NT2/D1 (cell line): Measurements from ENCODE around the gene SLC25A23.
A peak's percentile ranks its signal among the peaks of the same experiment; 100 is the strongest.

ENCODE experiments used
- DNase-seq: peaks from one replicate; pipeline ENCODE4 v3.0.0-alpha.2; 2011; ENCODE audit warnings: low read depth, low spot score
- H3K27me3 ChIP-seq: 2 replicates; pipeline ENCODE4 v1.6.0; 2011; ENCODE audit warnings: mild to moderate bottlenecking; ENCODE audit not compliant: insufficient read length, insufficient read depth
- H3K36me3 ChIP-seq: 2 replicates; pipeline ENCODE4 v1.6.1; 2011; ENCODE audit warnings: mild to moderate bottlenecking, low read length, mixed read lengths; ENCODE audit not compliant: insufficient read depth, insufficient read length
- H3K4me1 ChIP-seq: 2 replicates; pipeline ENCODE4 v1.5.1; 2011; ENCODE audit not compliant: insufficient read depth, insufficient read length
- H3K4me3 ChIP-seq: 2 replicates; pipeline ENCODE4 v1.5.1; 2011; ENCODE audit warnings: low read depth; ENCODE audit not compliant: insufficient read length
- H3K9ac ChIP-seq: 2 replicates; pipeline ENCODE4 v1.6.0; 2011; ENCODE audit warnings: low read depth; ENCODE audit not compliant: insufficient read length
- H3K9me3 ChIP-seq: 2 replicates; pipeline ENCODE4 v1.5.1; 2011; ENCODE audit warnings: mild to moderate bottlenecking, low read length; ENCODE audit not compliant: insufficient read depth
- SUZ12 ChIP-seq: IDR thresholded peaks from 2 replicates; pipeline ENCODE4 v1.6.1; 2011; ENCODE audit not compliant: insufficient read length, insufficient read depth; ENCODE audit errors: extremely low read depth
- YY1 ChIP-seq: IDR thresholded peaks from 2 replicates; pipeline ENCODE4 v1.6.1; 2011; ENCODE audit not compliant: insufficient read length, insufficient read depth
- ZNF274 ChIP-seq: IDR thresholded peaks from 2 replicates; pipeline ENCODE4 v1.6.1; 2011; ENCODE audit warnings: mild to moderate bottlenecking, low read depth, low read length

The SLC25A23 gene

GRCh38 chr19:6489278-6490061 lies 29.9 kb upstream of the SLC25A23 start:
- Histone ChIP-seq H3K9me3 (0 out of 2 replicates have a peak, but pooled peaks cover 5% of the 10 kb centered on the region), H3K4me3 (no peak overlapping the region), H3K4me1 (no peaks in the 10 kb centered on the region), H3K36me3 (no peaks in the 10 kb centered on the region), H3K27me3 (no peaks in the 10 kb centered on the region), H3K9ac (no peak overlapping the region)
- no peak for DNase-seq
- TF ChIP-seq SUZ12 (no peak), ZNF274 (no peak), YY1 (no peak)

- no peak overlapping the region for H3K9ac ChIP-seq
- no peak for DNase-seq
- peaks cover 15% of the 10 kb centered on the region for H3K4me1 ChIP-seq
- H3K27me3 ChIP-seq, result no peaks in the 10 kb centered on the region
- H3K36me3 ChIP-seq, result no peaks in the 10 kb centered on the region
- no peaks in the 10 kb centered on the region for H3K9me3 ChIP-seq
- no peak for TF ChIP-seq YY1
- no peak for TF ChIP-seq SUZ12
- TF ChIP-seq ZNF274, result no peak
- H3K4me3 ChIP-seq, result no peak overlapping the region
Measured at GRCh38 chr19:6484831-6485230, 25.2 kb upstream of the SLC25A23 start.

- no peak for DNase-seq
Measured at GRCh38 chr19:6484230-6484629, 24.6 kb upstream of the SLC25A23 start.

GRCh38 chr19:6483235-6483634 lies 23.6 kb upstream of the SLC25A23 start:
- no peak overlapping the region for H3K4me3 ChIP-seq
- no peak overlapping the region for H3K9ac ChIP-seq

More at GRCh38 chr19:6484230-6484629, 24.6 kb upstream of the SLC25A23 start:
- no peak overlapping the region for H3K4me3 ChIP-seq
- H3K36me3 ChIP-seq, result no peaks in the 10 kb centered on the region
- no peak overlapping the region for H3K9ac ChIP-seq
- H3K27me3 ChIP-seq, result no peaks in the 10 kb centered on the region
- no peak for TF ChIP-seq ZNF274
- no peak for TF ChIP-seq SUZ12
- H3K9me3 ChIP-seq, result no peaks in the 10 kb centered on the region
- H3K4me1 ChIP-seq, result peaks cover 17% of the 10 kb centered on the region

GRCh38 chr19:6482343-6482686 lies 22.7 kb upstream of the SLC25A23 start:
- Histone ChIP-seq H3K9ac (no peak overlapping the region), H3K4me1 (peaks cover 22% of the 10 kb centered on the region), H3K9me3 (no peaks in the 10 kb centered on the region), H3K4me3 (no peak overlapping the region), H3K27me3 (no peaks in the 10 kb centered on the region), H3K36me3 (no peaks in the 10 kb centered on the region)
- TF ChIP-seq SUZ12, result no peak
- no peak for TF ChIP-seq ZNF274
- TF ChIP-seq YY1, result no peak
- DNase-seq, result no peak

More at GRCh38 chr19:6483235-6483634, 23.6 kb upstream of the SLC25A23 start:
- no peaks in the 10 kb centered on the region for H3K36me3 ChIP-seq
- DNase-seq, result no peak
- H3K9me3 ChIP-seq, result no peaks in the 10 kb centered on the region
- TF ChIP-seq SUZ12 (no peak), ZNF274 (no peak), YY1 (no peak)
- no peaks in the 10 kb centered on the region for H3K27me3 ChIP-seq
- H3K4me1 ChIP-seq, result peaks cover 22% of the 10 kb centered on the region

GRCh38 chr19:6481541-6482342 lies 22.1 kb upstream of the SLC25A23 start, which contains the start of gene DENND1C:
Gene DENND1C, minus strand, starts transcription at chr19:6481787. Its CDS starts 92 bp downstream, at chr19:6481695.
- no peaks in the 10 kb centered on the region for H3K36me3 ChIP-seq
- no peak within 1 kb of the TSS for H3K4me3 ChIP-seq
- no peaks in the 10 kb centered on the region for H3K27me3 ChIP-seq
- H3K9me3 ChIP-seq, result no peaks in the 10 kb centered on the region
- peaks cover 26% of the 10 kb centered on the region for H3K4me1 ChIP-seq
- TF ChIP-seq SUZ12, result no peak
- TF ChIP-seq ZNF274, result no peak
- no peak for TF ChIP-seq YY1
- peak within 1 kb of the TSS; percentile 26 for H3K9ac ChIP-seq
- DNase-seq, result no peak

GRCh38 chr19:6480848-6481415 lies 21.3 kb upstream of the SLC25A23 start:
- H3K4me1 ChIP-seq, result peaks cover 26% of the 10 kb centered on the region
- no peaks in the 10 kb centered on the region for H3K9me3 ChIP-seq
- no peak for DNase-seq
- no peak overlapping the region for H3K4me3 ChIP-seq
- TF ChIP-seq ZNF274 (no peak), SUZ12 (no peak), YY1 (no peak)
- no peaks in the 10 kb centered on the region for H3K27me3 ChIP-seq
- H3K36me3 ChIP-seq, result no peaks in the 10 kb centered on the region
- no peak overlapping the region for H3K9ac ChIP-seq
